Activated CD4-positive, alpha-beta T cell treated with anti-CD3 and anti-CD28 coated beads, Interleukin-2, amount 50 U/mL, for 16 hours (primary cell): Measurements from ENCODE around the gene PRR35.
A peak's percentile ranks its signal among the peaks of the same experiment; 100 is the strongest.

ENCODE experiments used
- DNase-seq: peaks from one replicate; pipeline ENCODE4 v3.0.0-alpha.2; 2020

Gene PRR35

GRCh38 chr16:528111-529011 lies 31.8 kb upstream of the PRR35 start:
- peak; percentile 60 for DNase-seq

GRCh38 chr16:529012-529575 lies 31.1 kb upstream of the PRR35 start:
- DNase-seq: peak; percentile 40

- no peak for DNase-seq
These were observed 29.9 kb upstream of the PRR35 start for GRCh38 chr16:530111-530817.

DNA sequence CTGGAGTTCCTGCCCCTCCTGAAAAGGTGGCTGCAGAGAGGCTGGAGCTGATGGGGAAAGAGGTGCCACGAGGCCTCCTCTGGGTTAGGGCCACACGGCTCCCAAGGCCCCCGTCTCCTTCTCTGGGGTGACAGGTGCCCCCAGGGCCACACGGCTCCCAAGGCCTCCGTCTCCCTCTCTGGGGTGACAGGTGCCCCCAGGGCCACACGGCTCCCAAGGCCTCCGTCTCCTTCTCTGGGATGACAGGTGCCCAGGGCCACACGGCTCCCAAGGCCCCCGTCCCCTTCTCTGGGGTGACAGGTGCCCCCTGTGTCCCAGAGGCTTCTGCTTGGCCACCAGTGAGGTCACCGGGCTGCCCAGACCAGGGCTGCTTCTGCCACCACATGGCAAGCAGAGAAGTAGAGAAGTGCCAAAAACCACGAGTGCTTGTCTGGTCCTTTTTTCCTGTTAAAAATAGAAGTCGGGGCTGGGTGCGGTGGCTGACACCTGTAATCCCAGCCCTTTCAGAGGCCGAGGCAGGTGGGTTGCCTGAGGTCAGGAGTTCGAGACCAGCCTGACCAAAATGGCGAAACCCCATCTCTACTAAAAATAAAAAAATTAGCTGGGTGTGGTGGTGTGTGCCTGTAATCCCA lies 28.6 kb upstream of the PRR35 start:
- DNase-seq: no peak

DNA sequence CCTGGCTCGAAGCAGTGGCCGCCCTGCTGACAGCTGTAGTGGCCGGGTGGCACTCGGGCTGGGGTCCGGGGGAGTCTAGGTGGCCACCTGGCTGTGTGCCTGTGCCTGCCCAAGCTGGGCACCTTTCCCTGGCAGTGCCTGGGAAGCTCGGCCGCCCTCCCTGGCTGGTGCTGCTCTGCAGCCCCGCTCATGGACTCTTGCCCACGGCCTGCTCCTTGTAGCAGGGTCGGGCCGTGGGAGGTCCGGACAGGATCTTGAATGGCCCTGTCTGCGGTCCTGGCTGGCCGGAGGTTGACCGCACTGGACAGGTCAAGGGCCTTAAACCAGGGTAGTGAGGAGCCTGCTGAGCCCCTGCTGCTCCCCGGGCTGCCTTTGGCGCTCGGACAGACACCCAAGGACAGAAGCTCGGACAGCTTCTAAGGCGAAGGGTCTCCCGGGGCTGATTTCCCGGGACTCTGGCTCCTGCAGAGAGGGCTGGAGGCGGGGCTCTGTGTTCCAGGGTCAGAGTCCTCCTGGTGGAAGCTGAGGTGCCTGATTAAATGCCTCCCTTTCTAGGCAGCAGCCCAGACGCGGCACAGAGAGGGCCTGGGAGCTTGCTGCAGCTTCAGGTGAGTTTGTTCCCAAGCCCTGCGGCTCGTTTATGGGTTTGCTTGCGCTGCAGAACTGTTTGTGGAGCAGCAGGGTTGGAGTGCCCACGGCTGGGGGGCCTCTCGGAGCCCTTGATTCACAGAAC lies 26.6 kb upstream of the PRR35 start:
- DNase-seq: no peak

GRCh38 chr16:534135-534534 lies 26.1 kb upstream of the PRR35 start:
- DNase-seq: no peak

GRCh38 chr16:534856-535445 lies 25.2 kb upstream of the PRR35 start:
- DNase-seq: no peak

- peak; percentile 12 for DNase-seq
These were observed 24.5 kb upstream of the PRR35 start for GRCh38 chr16:535446-536405.

DNA sequence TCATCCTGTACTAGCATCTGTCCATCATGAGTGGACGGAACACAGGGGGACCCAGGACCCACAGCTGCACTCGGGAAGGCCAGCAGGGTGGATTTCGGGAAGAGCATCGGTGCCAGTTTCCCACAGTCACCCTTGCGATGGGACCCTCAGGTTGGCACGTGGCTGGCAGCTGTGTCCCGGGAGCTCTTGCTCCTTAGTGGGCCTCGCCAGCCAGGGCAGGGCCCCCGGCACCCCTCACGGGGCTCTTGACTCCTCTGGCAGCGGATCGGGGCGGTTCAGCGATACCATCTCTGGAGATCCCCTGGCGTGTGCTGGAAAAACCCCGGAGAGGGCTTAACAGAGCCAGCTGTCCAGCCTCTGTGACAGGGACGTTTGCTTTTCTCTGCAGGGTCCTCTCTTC lies 23.4 kb upstream of the PRR35 start:
- no peak for DNase-seq

- DNase-seq: no peak
These were observed 22.5 kb upstream of the PRR35 start for GRCh38 chr16:537415-538335.

GRCh38 chr16:539901-540530 lies 20.2 kb upstream of the PRR35 start:
- DNase-seq: no peak

- DNase-seq: no peak
These were observed 19.4 kb upstream of the PRR35 start for GRCh38 chr16:540645-541340.

DNA sequence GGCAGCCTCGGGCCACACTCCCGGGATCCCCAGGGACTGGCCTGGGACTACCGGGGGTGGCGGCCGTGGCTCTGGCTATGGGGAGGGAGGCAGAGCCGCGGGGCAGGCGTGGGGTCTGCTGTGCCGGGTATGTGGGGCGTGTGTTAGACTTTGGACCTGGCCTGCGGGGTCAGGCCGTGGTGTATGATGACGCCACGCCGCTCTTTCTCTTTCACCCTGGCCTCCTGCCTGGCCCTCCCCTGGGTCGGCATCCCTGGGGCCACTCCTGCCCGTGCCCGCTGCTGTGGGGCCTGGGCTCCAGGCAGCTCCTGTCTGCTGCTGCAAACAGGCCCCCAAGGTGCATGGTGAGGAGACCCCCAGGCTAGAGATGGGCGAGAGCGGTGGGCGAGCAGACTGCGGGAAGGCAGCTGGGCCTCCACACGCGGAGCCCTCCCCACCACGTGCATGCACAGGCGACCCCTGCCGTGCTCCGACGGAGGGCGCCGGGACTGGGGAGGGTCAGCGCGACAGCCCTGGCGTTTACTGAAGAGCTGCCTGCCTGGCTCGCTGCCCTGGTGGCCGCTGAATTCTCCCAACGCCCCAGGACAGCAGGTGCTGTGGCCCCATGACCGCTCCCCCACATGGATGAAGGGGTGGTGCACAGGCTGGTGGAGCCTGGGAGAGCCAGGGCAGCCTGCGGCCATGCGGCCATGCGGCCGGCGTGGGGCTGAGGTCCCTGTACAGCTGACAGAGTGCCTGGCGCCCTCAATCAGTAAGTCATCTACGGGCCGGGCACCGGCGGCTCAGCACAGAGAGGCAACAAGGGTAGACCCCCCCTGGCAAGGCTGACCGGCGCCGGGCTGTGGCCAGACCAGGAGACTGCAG lies 16.7 kb upstream of the PRR35 start:
- no peak for DNase-seq

DNA sequence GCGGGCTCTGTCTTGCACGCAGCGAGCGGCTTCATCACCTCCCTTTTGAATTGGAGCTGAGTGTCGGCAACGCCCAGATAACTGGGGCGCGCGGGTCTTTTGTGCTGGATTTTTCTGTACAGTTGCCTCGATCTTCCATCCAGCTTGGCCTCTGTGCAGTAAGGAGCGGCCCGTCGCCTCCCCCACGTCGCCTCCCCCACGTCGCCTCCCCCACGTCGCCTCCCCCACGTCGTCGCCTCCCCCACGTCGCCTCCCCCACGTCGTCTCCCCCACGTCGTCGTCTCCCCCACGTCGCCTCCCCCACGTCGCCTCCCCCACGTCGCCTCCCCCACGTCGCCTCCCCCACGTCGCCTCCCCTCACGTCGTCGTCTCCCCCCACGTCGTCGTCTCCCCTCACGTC lies 15.7 kb upstream of the PRR35 start:
- DNase-seq: no peak

DNA sequence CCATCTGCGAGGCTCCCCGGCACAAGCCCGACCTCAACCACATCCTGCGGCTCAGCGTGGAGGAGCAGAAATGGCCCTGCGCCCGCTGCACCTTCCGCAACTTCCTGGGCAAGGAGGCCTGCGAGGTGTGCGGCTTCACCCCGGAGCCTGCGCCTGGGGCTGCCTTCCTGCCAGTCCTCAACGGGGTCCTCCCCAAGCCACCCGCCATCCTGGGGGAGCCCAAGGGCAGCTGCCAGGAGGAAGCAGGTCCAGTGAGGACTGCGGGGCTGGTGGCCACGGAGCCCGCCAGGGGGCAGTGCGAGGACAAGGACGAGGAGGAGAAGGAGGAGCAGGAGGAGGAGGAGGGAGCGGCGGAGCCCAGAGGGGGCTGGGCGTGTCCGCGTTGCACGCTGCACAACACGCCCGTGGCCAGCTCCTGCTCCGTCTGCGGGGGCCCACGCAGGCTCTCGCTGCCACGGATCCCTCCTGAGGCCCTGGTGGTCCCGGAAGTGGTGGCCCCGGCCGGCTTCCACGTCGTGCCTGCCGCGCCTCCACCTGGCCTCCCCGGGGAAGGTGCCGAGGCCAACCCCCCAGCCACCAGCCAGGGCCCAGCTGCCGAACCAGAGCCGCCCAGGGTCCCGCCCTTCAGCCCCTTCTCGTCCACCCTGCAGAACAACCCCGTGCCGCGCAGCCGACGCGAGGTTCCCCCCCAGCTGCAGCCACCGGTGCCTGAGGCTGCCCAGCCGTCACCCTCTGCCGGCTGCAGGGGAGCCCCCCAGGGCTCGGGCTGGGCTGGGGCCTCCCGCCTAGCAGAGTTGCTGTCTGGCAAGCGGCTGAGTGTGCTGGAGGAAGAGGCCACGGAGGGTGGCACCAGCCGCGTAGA lies 13.1 kb upstream of the PRR35 start:
- DNase-seq: peak; percentile 41

DNA sequence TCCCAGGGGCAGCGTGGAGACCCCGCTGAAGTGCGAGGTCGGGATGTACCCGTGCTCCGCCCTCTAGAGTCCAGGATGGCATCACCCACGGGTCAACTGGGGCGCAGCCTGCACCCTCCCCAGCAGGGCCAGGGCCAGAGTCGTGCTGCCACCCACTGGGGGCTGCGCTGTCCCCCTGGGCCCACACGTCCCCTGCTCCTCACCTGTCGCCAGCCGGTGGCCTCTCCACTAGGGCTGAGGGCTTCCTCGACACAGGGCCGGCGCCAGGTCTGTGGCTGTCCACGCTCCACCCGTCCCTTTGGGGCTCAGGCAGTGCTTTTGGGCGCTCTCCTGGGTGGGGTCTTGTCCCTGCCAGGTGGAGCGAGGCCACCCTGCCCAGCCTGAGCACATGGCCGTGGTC lies 11.6 kb upstream of the PRR35 start:
- DNase-seq: no peak
